NCI-H128 (cell line): ENCODE measurements around the gene DPH6.

Source experiments
- DNase-seq: peaks from one replicate; lab custom pipeline; 2025; ENCODE audit not compliant: unreplicated experiment; lab: John Stamatoyannopoulos, UW

Gene DPH6

GRCh38 chr15:35545316-35545823 is 595 bp downstream of the DPH6 start:
- DNase-seq, result no peak

GRCh38 chr15:35540885-35541284 is 5.1 kb downstream of the DPH6 start:
- no peak for DNase-seq

GRCh38 chr15:35540021-35540420 is 5.9 kb downstream of the DPH6 start:
- no peak for DNase-seq

GRCh38 chr15:35535365-35535916 is 10.5 kb downstream of the DPH6 start:
- DNase-seq, result no peak

- DNase-seq, result no peak
Measured at GRCh38 chr15:35533130-35534110, 12.5 kb downstream of the DPH6 start.

GRCh38 chr15:35530698-35531097 is 15.3 kb downstream of the DPH6 start:
- DNase-seq, result no peak

- DNase-seq, result no peak
Measured at GRCh38 chr15:35529784-35530183, 16.2 kb downstream of the DPH6 start.

- no peak for DNase-seq
Measured at GRCh38 chr15:35522061-35522460, 23.9 kb downstream of the DPH6 start.

- peak; percentile 39 for DNase-seq
Measured at GRCh38 chr15:35519541-35520149, 26.3 kb downstream of the DPH6 start.

- DNase-seq, result no peak
Measured at GRCh38 chr15:35519052-35519451, 26.9 kb downstream of the DPH6 start.

GRCh38 chr15:35514759-35515158 is 31.2 kb downstream of the DPH6 start:
- DNase-seq, result no peak

GRCh38 chr15:35507932-35508638 is 37.9 kb downstream of the DPH6 start:
- DNase-seq, result no peak

- DNase-seq, result no peak
Measured at GRCh38 chr15:35506272-35506870, 39.6 kb downstream of the DPH6 start.

- DNase-seq, result no peak
Measured at GRCh38 chr15:35505809-35506208, 40.2 kb downstream of the DPH6 start.

- no peak for DNase-seq
Measured at GRCh38 chr15:35505141-35505540, 40.8 kb downstream of the DPH6 start.

GRCh38 chr15:35499723-35500122 is 46.2 kb downstream of the DPH6 start:
- no peak for DNase-seq

- DNase-seq, result no peak
Measured at GRCh38 chr15:35496585-35496984, 49.4 kb downstream of the DPH6 start.

- no peak for DNase-seq
Measured at GRCh38 chr15:35495080-35495479, 50.9 kb downstream of the DPH6 start.

GRCh38 chr15:35491999-35492398 is 54.0 kb downstream of the DPH6 start:
- no peak for DNase-seq

GRCh38 chr15:35491173-35491572 is 54.8 kb downstream of the DPH6 start:
- DNase-seq, result no peak

GRCh38 chr15:35490511-35490910 is 55.5 kb downstream of the DPH6 start:
- no peak for DNase-seq
